Measurements from ENCODE around the gene FADS6. TPM values are rescaled to one million over a fixed set of nuclear protein-coding genes. Genes with fewer than 3 reads are reported as not detected.

The FADS6 gene
- total and polyA plus RNA-seq, 2 donors from 2014 or later: not detected

GRCh38 chr17:74877592-74878548 lies 15.6 kb downstream of the FADS6 start:
- FAIRE-seq: no peak
- H3K27me3 ChIP-seq (ENCODE audit: control insufficient read depth, insufficient read depth, low read length): no peaks in the 10 kb centered on the region
- peaks cover 0 to 3% (median 0%) of the 10 kb centered on the region in 3 donors for H3K4me1 ChIP-seq (ENCODE audit: control insufficient read depth in 2 of 3, insufficient read depth in 2 of 3, low read depth in 1 of 3, low read length in 3 of 3)
- no peak overlapping the region for H3K27ac ChIP-seq (ENCODE audit: low read depth in 2 of 2, low read length in 2 of 2)
- H3K36me3 ChIP-seq (ENCODE audit: control insufficient read depth in 2 of 3, insufficient read depth in 3 of 3, low read length in 3 of 3): no peaks in the 10 kb centered on the region
- DNase-seq: no peak
- TF ChIP-seq, protein P1, sequence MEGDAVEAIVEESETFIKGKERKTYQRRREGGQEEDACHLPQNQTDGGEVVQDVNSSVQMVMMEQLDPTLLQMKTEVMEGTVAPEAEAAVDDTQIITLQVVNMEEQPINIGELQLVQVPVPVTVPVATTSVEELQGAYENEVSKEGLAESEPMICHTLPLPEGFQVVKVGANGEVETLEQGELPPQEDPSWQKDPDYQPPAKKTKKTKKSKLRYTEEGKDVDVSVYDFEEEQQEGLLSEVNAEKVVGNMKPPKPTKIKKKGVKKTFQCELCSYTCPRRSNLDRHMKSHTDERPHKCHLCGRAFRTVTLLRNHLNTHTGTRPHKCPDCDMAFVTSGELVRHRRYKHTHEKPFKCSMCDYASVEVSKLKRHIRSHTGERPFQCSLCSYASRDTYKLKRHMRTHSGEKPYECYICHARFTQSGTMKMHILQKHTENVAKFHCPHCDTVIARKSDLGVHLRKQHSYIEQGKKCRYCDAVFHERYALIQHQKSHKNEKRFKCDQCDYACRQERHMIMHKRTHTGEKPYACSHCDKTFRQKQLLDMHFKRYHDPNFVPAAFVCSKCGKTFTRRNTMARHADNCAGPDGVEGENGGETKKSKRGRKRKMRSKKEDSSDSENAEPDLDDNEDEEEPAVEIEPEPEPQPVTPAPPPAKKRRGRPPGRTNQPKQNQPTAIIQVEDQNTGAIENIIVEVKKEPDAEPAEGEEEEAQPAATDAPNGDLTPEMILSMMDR (IDR thresholded peaks at IDR 0.05; ENCODE audit: borderline replicate concordance, extremely low read depth, insufficient read depth): no peak
- intact Hi-C loops (cut with DNase I): no loop called here
- H3K4me3 ChIP-seq (ENCODE audit: low read length in 3 of 3): no peak overlapping the region
- no peak overlapping the region for H3K9ac ChIP-seq (ENCODE audit: low read length in 3 of 3)
- no peaks in the 10 kb centered on the region for H3K9me3 ChIP-seq (ENCODE audit: control insufficient read depth in 2 of 3, insufficient read depth in 1 of 3, low read length in 3 of 3)

DNA sequence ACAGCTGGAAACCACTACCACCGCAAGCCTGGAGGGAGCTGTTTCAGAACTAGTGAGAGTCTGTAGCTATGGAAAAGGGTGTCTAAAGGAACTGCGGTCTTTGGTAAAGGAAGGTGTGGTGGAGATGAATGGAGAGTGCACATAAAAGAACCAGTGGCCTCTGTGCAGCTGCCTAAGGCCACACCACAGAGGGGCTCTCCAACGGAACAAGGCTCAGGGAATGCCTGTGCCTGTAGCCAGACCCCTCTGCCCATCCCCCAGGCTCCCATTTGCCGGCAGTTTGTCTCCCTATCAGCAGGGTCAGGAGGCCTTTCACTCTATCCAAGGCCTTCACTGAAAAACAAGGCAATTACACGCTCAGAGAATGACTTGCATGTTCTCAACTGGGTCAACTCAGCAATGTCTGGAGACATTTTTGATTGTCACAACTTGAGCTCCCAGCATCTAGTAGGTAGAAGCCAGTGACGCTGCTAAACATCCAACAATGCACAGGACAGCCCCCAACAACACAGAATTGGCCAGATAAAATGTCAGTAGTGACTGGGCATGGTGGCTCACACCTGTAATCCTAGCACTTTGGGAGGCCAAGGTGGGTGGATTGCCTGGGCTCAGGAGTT lies 17.3 kb downstream of the FADS6 start:
- Histone ChIP-seq H3K9me3 (ENCODE audit: control insufficient read depth in 2 of 3, insufficient read depth in 1 of 3, low read length in 3 of 3) (no peaks in the 10 kb centered on the region), H3K36me3 (ENCODE audit: control insufficient read depth in 2 of 3, insufficient read depth in 3 of 3, low read length in 3 of 3) (no peaks in the 10 kb centered on the region), H3K9ac (ENCODE audit: low read length in 3 of 3) (no peak overlapping the region), H3K4me3 (ENCODE audit: low read length in 3 of 3) (no peak overlapping the region), H3K27me3 (ENCODE audit: control insufficient read depth, insufficient read depth, low read length) (no peaks in the 10 kb centered on the region), H3K4me1 (ENCODE audit: control insufficient read depth in 2 of 3, insufficient read depth in 2 of 3, low read depth in 1 of 3, low read length in 3 of 3) (peaks cover 0 to 12% (median 4%) of the 10 kb centered on the region in 3 donors), H3K27ac (ENCODE audit: low read depth in 2 of 2, low read length in 2 of 2) (no peak overlapping the region)
- DNase-seq (no peak), FAIRE-seq (no peak)
- intact Hi-C loops (cut with DNase I): no loop called here
- TF ChIP-seq, protein P1 (IDR thresholded peaks at IDR 0.05; ENCODE audit: borderline replicate concordance, extremely low read depth, insufficient read depth): no peak

GRCh38 chr17:74875155-74875976 lies 18.1 kb downstream of the FADS6 start:
- H3K4me1 ChIP-seq (ENCODE audit: control insufficient read depth in 2 of 3, insufficient read depth in 2 of 3, low read depth in 1 of 3, low read length in 3 of 3): peaks cover 0 to 12% (median 4%) of the 10 kb centered on the region in 3 donors
- no peak overlapping the region for H3K9ac ChIP-seq (ENCODE audit: low read length in 3 of 3)
- TF ChIP-seq, protein P1 (IDR thresholded peaks at IDR 0.05; ENCODE audit: borderline replicate concordance, extremely low read depth, insufficient read depth): no peak
- intact Hi-C loops (cut with DNase I): no loop called here
- no peaks in the 10 kb centered on the region for H3K36me3 ChIP-seq (ENCODE audit: control insufficient read depth in 2 of 3, insufficient read depth in 3 of 3, low read length in 3 of 3)
- no peak overlapping the region for H3K4me3 ChIP-seq (ENCODE audit: low read length in 3 of 3)
- no peaks in the 10 kb centered on the region for H3K9me3 ChIP-seq (ENCODE audit: control insufficient read depth in 2 of 3, insufficient read depth in 1 of 3, low read length in 3 of 3)
- no peak overlapping the region for H3K27ac ChIP-seq (ENCODE audit: low read depth in 2 of 2, low read length in 2 of 2)
- H3K27me3 ChIP-seq (ENCODE audit: control insufficient read depth, insufficient read depth, low read length): no peaks in the 10 kb centered on the region
- DNase-seq: no peak
- no peak for FAIRE-seq

Measured in kidney (tissue), 14 donors.